ENCODE results near the gene MEX3C.

GRCh38 chr18:51192696-51193095, 4.8 kb downstream of the MEX3C start:
- TF ChIP-seq, protein P1, sequence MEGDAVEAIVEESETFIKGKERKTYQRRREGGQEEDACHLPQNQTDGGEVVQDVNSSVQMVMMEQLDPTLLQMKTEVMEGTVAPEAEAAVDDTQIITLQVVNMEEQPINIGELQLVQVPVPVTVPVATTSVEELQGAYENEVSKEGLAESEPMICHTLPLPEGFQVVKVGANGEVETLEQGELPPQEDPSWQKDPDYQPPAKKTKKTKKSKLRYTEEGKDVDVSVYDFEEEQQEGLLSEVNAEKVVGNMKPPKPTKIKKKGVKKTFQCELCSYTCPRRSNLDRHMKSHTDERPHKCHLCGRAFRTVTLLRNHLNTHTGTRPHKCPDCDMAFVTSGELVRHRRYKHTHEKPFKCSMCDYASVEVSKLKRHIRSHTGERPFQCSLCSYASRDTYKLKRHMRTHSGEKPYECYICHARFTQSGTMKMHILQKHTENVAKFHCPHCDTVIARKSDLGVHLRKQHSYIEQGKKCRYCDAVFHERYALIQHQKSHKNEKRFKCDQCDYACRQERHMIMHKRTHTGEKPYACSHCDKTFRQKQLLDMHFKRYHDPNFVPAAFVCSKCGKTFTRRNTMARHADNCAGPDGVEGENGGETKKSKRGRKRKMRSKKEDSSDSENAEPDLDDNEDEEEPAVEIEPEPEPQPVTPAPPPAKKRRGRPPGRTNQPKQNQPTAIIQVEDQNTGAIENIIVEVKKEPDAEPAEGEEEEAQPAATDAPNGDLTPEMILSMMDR (conservative IDR thresholded peaks at IDR 0.05; ENCODE audit: low read depth, low read length) = no peak
- TF ChIP-seq ELK1 (IDR thresholded peaks at IDR 0.05; ENCODE audit: borderline replicate concordance, low read depth, low read length) (no peak), POLR2A (IDR thresholded peaks at IDR 0.05; ENCODE audit: low read depth, low read length) (no peak), NFE2L2 (IDR thresholded peaks at IDR 0.05; ENCODE audit: low read depth, low read length) (no peak), RFX5 (IDR thresholded peaks at IDR 0.05; ENCODE audit: low read depth, low read length) (no peak), CHD1 (IDR thresholded peaks at IDR 0.05; ENCODE audit: low read depth, low read length) (no peak)
